K562 (cell line): ENCODE results near the gene ANKMY2.

Source experiments
- BHLHE40 ChIP-seq: IDR thresholded peaks from 2 replicates; pipeline ENCODE4 v1.6.1; 2011; ENCODE audit warnings: low read length, improper control_type of control experiment
- CHD2 ChIP-seq: IDR thresholded peaks from 2 replicates; pipeline ENCODE4 v1.6.1; 2011; ENCODE audit warnings: low read depth, low read length
- ESRRA ChIP-seq: fragments of 450-650 bp; IDR thresholded peaks from 2 replicates; pipeline ENCODE4 v1.6.1; 2014; ENCODE audit warnings: low read depth, mild to moderate bottlenecking, moderate library complexity, borderline replicate concordance
- FOS ChIP-seq: IDR thresholded peaks from 3 replicates; pipeline ENCODE4 v1.6.1; 2011; ENCODE audit not compliant: insufficient read length; ENCODE audit errors: extremely low read depth
- HDAC2 ChIP-seq: fragments of 450-650 bp; IDR thresholded peaks from 2 replicates; pipeline ENCODE4 v1.6.1; 2016; ENCODE audit warnings: mild to moderate bottlenecking
- IFI16 ChIP-seq: fragments of 250-450 bp; sonication (Bioruptor Pico); IDR thresholded peaks from 2 replicates; pipeline ENCODE4 v2.1.2; 2022; ENCODE audit warnings: mild to moderate bottlenecking, inconsistent platforms
- MTA1 ChIP-seq: fragments of 450-650 bp; IDR thresholded peaks from 2 replicates; pipeline ENCODE4 v1.6.1; 2017; ENCODE audit warnings: borderline replicate concordance
- MXI1 ChIP-seq: IDR thresholded peaks from 2 replicates; pipeline ENCODE4 v1.6.1; 2011; ENCODE audit warnings: low read depth, mild to moderate bottlenecking, improper control_type of control experiment, low read length
- POLR3G ChIP-seq: IDR thresholded peaks from 2 replicates; pipeline ENCODE4 v1.6.1; 2011; ENCODE audit not compliant: insufficient read length, insufficient replicate concordance; ENCODE audit errors: extremely low read depth
- SMC3 ChIP-seq: conservative IDR thresholded peaks from 2 replicates; pipeline ENCODE4 v1.6.1; 2011; ENCODE audit warnings: low read depth, low read length, improper control_type of control experiment; ENCODE audit not compliant: insufficient read depth
- SRSF3 ChIP-seq: fragments of 200-400 bp; formaldehyde crosslinking; IDR thresholded peaks from 2 replicates; pipeline ENCODE4 v1.6.1; 2016; ENCODE audit warnings: mild to moderate bottlenecking, low read length, moderate library complexity; ENCODE audit not compliant: insufficient read depth
- TF ChIP-seq, protein P1 (sequence below), 3 experiments: IDR thresholded peaks in 2 of 3; conservative IDR thresholded peaks in 1 of 3; 2 replicates each; pipeline ENCODE4 v1.5.1; 2011 to 2012; ENCODE audit warnings: low read length in 3 of 3, mild to moderate bottlenecking in 3 of 3, control low read depth in 2 of 3, improper control_type of control experiment in 1 of 3, inconsistent platforms in 1 of 3, low read depth in 1 of 3, mixed read lengths in 1 of 3, moderate library complexity in 1 of 3; ENCODE audit not compliant: insufficient read depth in 2 of 3
- TF ChIP-seq, protein P2 (sequence below): sonication (generic); formaldehyde crosslinking; IDR thresholded peaks from 2 replicates; pipeline ENCODE4 v1.8.1; 2023; ENCODE audit warnings: mild to moderate bottlenecking, missing genetic modification reagents
- TF ChIP-seq, protein P3 (sequence below): sonication (generic); formaldehyde crosslinking; IDR thresholded peaks from 2 replicates; pipeline ENCODE4 v1.8.0; 2022; ENCODE audit warnings: missing genetic modification reagents, mild to moderate bottlenecking, borderline replicate concordance

DNA sequence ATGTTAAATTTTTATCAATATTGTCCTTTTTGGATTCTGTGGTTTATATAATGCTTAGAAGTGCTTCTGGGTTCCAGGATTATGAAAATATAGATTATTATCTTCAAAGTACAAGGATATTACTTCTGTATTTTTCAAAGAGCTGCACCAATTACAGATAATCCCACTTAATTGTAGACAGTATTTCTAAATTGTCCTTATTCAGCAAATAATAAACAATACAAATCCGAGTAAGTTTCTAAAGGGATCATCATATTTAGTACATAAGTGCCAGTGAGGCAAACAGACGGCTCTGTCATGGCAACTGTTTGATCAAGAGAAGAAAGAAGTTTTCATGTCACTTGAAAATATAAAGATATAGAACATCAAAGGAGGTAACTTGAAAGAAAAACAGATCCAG, 19.2 kb downstream of the ANKMY2 start:
- TF ChIP-seq CHD2 = no peak
- TF ChIP-seq SRSF3 = no peak
- no peak for TF ChIP-seq FOS
- TF ChIP-seq SMC3 = no peak
- TF ChIP-seq POLR3G = no peak
- TF ChIP-seq, protein P1, sequence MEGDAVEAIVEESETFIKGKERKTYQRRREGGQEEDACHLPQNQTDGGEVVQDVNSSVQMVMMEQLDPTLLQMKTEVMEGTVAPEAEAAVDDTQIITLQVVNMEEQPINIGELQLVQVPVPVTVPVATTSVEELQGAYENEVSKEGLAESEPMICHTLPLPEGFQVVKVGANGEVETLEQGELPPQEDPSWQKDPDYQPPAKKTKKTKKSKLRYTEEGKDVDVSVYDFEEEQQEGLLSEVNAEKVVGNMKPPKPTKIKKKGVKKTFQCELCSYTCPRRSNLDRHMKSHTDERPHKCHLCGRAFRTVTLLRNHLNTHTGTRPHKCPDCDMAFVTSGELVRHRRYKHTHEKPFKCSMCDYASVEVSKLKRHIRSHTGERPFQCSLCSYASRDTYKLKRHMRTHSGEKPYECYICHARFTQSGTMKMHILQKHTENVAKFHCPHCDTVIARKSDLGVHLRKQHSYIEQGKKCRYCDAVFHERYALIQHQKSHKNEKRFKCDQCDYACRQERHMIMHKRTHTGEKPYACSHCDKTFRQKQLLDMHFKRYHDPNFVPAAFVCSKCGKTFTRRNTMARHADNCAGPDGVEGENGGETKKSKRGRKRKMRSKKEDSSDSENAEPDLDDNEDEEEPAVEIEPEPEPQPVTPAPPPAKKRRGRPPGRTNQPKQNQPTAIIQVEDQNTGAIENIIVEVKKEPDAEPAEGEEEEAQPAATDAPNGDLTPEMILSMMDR (IDR thresholded peaks at IDR 0.05 in 2 of 3, conservative IDR thresholded peaks at IDR 0.05 in 1 of 3; ENCODE audit: insufficient read depth in 2 of 3, low read depth in 1 of 3, low read length in 3 of 3) = no peak
- TF ChIP-seq, protein P2, sequence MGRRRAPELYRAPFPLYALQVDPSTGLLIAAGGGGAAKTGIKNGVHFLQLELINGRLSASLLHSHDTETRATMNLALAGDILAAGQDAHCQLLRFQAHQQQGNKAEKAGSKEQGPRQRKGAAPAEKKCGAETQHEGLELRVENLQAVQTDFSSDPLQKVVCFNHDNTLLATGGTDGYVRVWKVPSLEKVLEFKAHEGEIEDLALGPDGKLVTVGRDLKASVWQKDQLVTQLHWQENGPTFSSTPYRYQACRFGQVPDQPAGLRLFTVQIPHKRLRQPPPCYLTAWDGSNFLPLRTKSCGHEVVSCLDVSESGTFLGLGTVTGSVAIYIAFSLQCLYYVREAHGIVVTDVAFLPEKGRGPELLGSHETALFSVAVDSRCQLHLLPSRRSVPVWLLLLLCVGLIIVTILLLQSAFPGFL (CRISPR knock-in tag) = no peak
- TF ChIP-seq, protein P3, sequence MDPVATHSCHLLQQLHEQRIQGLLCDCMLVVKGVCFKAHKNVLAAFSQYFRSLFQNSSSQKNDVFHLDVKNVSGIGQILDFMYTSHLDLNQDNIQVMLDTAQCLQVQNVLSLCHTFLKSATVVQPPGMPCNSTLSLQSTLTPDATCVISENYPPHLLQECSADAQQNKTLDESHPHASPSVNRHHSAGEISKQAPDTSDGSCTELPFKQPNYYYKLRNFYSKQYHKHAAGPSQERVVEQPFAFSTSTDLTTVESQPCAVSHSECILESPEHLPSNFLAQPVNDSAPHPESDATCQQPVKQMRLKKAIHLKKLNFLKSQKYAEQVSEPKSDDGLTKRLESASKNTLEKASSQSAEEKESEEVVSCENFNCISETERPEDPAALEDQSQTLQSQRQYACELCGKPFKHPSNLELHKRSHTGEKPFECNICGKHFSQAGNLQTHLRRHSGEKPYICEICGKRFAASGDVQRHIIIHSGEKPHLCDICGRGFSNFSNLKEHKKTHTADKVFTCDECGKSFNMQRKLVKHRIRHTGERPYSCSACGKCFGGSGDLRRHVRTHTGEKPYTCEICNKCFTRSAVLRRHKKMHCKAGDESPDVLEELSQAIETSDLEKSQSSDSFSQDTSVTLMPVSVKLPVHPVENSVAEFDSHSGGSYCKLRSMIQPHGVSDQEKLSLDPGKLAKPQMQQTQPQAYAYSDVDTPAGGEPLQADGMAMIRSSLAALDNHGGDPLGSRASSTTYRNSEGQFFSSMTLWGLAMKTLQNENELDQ (CRISPR knock-in tag) = no peak
- no peak for TF ChIP-seq MTA1
- TF ChIP-seq HDAC2 = no peak
- no peak for TF ChIP-seq BHLHE40
- TF ChIP-seq IFI16 (CRISPR knock-in tag) = no peak
- no peak for TF ChIP-seq MXI1
- TF ChIP-seq ESRRA = no peak
